Skeletal muscle tissue (tissue), 4 donors: Measurements from ENCODE around the gene GRB7. TPM values are rescaled to one million over a fixed set of nuclear protein-coding genes. Genes with fewer than 3 reads are reported as not detected.

Source experiments
- H3K27ac ChIP-seq: one replicate; pipeline ENCODE4 v1.7.0; 2013; ENCODE audit warnings: mild to moderate bottlenecking, low read depth, low read length, inconsistent platforms
- H3K27me3 ChIP-seq, 3 donors: one replicate each; pipeline ENCODE4 v1.7.0; 2013; ENCODE audit warnings: low read length in 3 of 3; ENCODE audit not compliant: control insufficient read depth in 3 of 3, insufficient read depth in 3 of 3
- H3K36me3 ChIP-seq, 3 donors: one replicate each; pipeline ENCODE4 v1.7.0; 2013; ENCODE audit warnings: low read length in 3 of 3; ENCODE audit not compliant: control insufficient read depth in 3 of 3, insufficient read depth in 3 of 3
- H3K4me1 ChIP-seq, 3 donors: one replicate each; pipeline ENCODE4 v1.7.0; 2013; ENCODE audit warnings: low read length in 3 of 3, mild to moderate bottlenecking in 3 of 3; ENCODE audit not compliant: control insufficient read depth in 3 of 3, insufficient read depth in 3 of 3
- H3K4me3 ChIP-seq, 3 donors: one replicate each; pipeline ENCODE4 v1.7.0; 2013; ENCODE audit warnings: low read length in 3 of 3
- H3K9ac ChIP-seq, 3 donors: one replicate each; pipeline ENCODE4 v1.7.0; 2013; ENCODE audit warnings: low read length in 3 of 3, mild to moderate bottlenecking in 3 of 3, moderate library complexity in 2 of 3, low read depth in 1 of 3
- H3K9me3 ChIP-seq, 3 donors: one replicate each; pipeline ENCODE4 v1.7.0; 2013; ENCODE audit warnings: low read length in 3 of 3; ENCODE audit not compliant: control insufficient read depth in 3 of 3
- total RNA-seq: library from RNA; depleted of rRNA; stranded (reverse); fragments of >200 nt; gene quantifications from one replicate; pipeline ENCODE4 v1.2.3, GENCODE V29; 2014
- donor health status: Osteomylitis.

GRB7 gene
- total RNA-seq, 1 donor from 2014 or later: not detected

GRCh38 chr17:39777534-39778365, 40.0 kb downstream of the GRB7 start:
- Histone ChIP-seq H3K9ac (no peak overlapping the region), H3K36me3 (no peaks in the 10 kb centered on the region), H3K27ac (no peak overlapping the region), H3K4me3 (no peak overlapping the region), H3K4me1 (no peaks in the 10 kb centered on the region), H3K27me3 (peaks cover 11 to 27% (median 16%) of the 10 kb centered on the region in 3 donors), H3K9me3 (no peaks in the 10 kb centered on the region)

DNA sequence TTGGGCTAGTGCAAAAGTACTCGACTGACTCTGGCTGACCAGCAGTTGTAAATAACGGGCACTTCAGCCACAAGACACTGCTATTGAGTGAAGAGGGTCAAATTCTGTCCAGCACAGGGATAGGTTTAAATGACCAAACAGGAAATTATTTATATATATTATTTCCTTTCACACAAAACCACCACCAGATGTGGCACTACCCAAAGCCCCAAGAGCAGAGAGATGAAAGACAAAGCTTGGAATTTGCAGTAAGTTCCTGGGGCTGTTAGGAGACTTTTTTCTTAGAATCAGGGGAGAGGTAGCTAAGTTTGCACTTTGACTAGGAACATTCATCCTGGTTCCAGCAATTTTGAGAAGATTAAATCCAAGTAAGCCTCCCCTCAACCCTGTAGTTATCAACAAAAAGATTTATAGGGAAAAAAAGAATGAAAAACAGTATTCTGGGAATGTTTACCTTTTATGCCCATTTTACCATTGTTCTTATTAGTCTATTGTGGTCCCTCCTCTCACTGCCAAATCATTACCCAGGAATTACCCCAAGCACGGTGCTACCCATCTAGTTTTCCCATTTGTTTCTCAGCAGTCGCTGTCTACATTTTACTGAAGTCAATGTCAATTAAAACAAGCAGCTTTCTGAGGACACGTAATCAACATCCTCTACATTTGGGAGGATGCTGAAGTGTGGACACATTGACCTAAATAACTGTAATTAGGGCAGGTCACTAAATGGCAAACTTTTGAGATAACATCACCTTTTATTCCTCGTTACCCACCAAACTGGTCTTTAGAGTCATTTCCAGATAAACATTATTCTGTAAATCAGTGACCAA, 43.5 kb downstream of the GRB7 start:
- Histone ChIP-seq H3K4me3 (no peak overlapping the region), H3K4me1 (no peaks in the 10 kb centered on the region), H3K9me3 (no peaks in the 10 kb centered on the region), H3K9ac (no peak overlapping the region), H3K36me3 (no peaks in the 10 kb centered on the region), H3K27ac (no peak overlapping the region), H3K27me3 (peaks cover 11 to 23% (median 12%) of the 10 kb centered on the region in 3 donors)

- Histone ChIP-seq H3K4me1 (no peaks in the 10 kb centered on the region), H3K27me3 (peaks cover 11 to 23% (median 12%) of the 10 kb centered on the region in 3 donors), H3K9me3 (no peaks in the 10 kb centered on the region), H3K36me3 (no peaks in the 10 kb centered on the region), H3K27ac (no peak overlapping the region), H3K9ac (no peak overlapping the region), H3K4me3 (no peak overlapping the region)
Measured at GRCh38 chr17:39781861-39782213, 44.1 kb downstream of the GRB7 start.

- Histone ChIP-seq H3K27ac (no peak overlapping the region), H3K4me1 (no peaks in the 10 kb centered on the region), H3K27me3 (peaks cover 9 to 21% (median 12%) of the 10 kb centered on the region in 3 donors), H3K9me3 (no peaks in the 10 kb centered on the region), H3K9ac (no peak overlapping the region), H3K36me3 (no peaks in the 10 kb centered on the region), H3K4me3 (no peak overlapping the region)
Measured at GRCh38 chr17:39782481-39782880, 44.7 kb downstream of the GRB7 start.

- no peaks in the 10 kb centered on the region for H3K36me3 ChIP-seq
- H3K4me1 ChIP-seq: no peaks in the 10 kb centered on the region
- no peak overlapping the region for H3K9ac ChIP-seq
- no peak overlapping the region for H3K4me3 ChIP-seq
- H3K27ac ChIP-seq: no peak overlapping the region
- peaks cover 6 to 16% (median 12%) of the 10 kb centered on the region in 3 donors for H3K27me3 ChIP-seq
- no peaks in the 10 kb centered on the region for H3K9me3 ChIP-seq
Measured at GRCh38 chr17:39782980-39783379, 45.2 kb downstream of the GRB7 start.

DNA sequence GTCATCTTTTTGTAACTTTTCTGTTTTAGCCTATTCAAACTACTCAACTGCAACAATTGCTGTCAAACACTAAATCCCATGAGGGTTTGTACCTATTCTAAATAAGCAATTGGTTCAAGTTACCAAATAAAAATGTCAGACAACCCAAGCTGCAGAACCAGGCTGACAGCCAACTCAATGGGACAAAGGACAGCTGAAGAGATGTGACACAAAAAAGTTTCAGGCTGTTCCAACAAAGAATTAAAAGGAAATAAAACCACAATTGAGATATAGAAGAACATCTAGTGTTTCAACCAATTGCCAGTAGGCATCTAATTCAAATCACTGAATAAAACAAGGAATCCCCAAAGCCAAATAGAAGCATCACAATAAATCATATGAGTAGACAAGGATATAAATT, 49.3 kb downstream of the GRB7 start:
- H3K4me3 ChIP-seq: no peak overlapping the region
- H3K27ac ChIP-seq: no peak overlapping the region
- peaks cover 1 to 14% (median 3%) of the 10 kb centered on the region in 3 donors for H3K27me3 ChIP-seq
- H3K36me3 ChIP-seq: no peaks in the 10 kb centered on the region
- no peaks in the 10 kb centered on the region for H3K9me3 ChIP-seq
- H3K9ac ChIP-seq: no peak overlapping the region
- H3K4me1 ChIP-seq: no peaks in the 10 kb centered on the region

- Histone ChIP-seq H3K9me3 (no peaks in the 10 kb centered on the region), H3K9ac (no peak overlapping the region), H3K36me3 (no peaks in the 10 kb centered on the region), H3K27ac (no peak overlapping the region), H3K27me3 (peaks cover 0 to 7% (median 7%) of the 10 kb centered on the region in 3 donors), H3K4me3 (no peak overlapping the region), H3K4me1 (no peaks in the 10 kb centered on the region)
Measured at GRCh38 chr17:39787743-39788484, 50.2 kb downstream of the GRB7 start.

DNA sequence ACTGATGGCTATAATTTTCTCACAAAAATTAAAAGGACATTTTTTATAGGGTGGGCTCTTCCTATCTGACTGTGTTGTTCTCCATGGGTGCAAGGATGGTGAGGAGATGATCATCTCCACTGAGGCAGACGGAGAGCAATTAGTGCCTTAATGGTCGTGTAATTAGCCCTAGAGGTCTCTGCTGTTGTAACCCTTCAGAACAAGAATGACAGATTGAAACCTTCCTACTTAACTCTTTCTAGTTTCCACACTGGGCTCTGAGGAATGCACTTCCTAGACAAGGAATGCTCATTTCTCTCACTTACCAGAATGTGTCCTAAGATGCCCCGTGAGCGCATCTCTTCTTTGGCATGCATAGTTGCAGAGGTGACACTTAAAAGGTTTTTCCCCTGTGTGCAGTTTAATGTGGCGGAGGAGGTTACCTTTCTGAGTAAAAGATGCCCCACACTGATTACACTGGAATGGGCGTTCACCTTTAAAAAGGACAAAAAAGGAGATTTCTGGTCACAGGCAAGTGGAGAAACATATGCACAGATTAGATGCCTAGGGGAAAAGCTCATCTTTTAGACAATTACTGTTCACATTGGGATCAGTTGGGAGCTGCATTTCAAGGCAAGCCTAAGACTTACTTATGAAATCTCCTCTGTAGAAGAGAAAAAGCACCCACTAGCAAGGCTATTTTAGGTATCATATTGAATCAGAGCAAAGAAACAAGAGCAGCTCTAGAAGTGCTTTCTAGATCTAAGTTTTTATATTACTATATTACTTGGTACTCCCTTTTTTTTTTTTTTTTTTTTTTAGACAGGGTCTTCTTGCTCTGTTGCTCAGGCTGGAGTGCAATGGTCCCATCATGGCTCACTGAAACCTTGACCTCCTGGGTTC, 53.6 kb downstream of the GRB7 start:
- H3K9me3 ChIP-seq: no peaks in the 10 kb centered on the region
- H3K27me3 ChIP-seq: peaks cover 0 to 7% (median 5%) of the 10 kb centered on the region in 3 donors
- H3K27ac ChIP-seq: no peak overlapping the region

GRCh38 chr17:39792526-39793221, 54.9 kb downstream of the GRB7 start:
- H3K9me3 ChIP-seq: no peaks in the 10 kb centered on the region
- no peaks in the 10 kb centered on the region for H3K36me3 ChIP-seq
- H3K27ac ChIP-seq: no peak overlapping the region
- H3K4me3 ChIP-seq: no peak overlapping the region
- H3K4me1 ChIP-seq: no peaks in the 10 kb centered on the region
- H3K9ac ChIP-seq: no peak overlapping the region
- peaks cover 0 to 7% (median 5%) of the 10 kb centered on the region in 3 donors for H3K27me3 ChIP-seq

More for the DNA sequence above, 53.6 kb downstream of the GRB7 start:
- no peak overlapping the region for H3K4me3 ChIP-seq
- H3K9ac ChIP-seq: no peak overlapping the region
- no peaks in the 10 kb centered on the region for H3K36me3 ChIP-seq
- no peaks in the 10 kb centered on the region for H3K4me1 ChIP-seq
